ENCODE data around the gene ZNF76.

Gene ZNF76

DNA sequence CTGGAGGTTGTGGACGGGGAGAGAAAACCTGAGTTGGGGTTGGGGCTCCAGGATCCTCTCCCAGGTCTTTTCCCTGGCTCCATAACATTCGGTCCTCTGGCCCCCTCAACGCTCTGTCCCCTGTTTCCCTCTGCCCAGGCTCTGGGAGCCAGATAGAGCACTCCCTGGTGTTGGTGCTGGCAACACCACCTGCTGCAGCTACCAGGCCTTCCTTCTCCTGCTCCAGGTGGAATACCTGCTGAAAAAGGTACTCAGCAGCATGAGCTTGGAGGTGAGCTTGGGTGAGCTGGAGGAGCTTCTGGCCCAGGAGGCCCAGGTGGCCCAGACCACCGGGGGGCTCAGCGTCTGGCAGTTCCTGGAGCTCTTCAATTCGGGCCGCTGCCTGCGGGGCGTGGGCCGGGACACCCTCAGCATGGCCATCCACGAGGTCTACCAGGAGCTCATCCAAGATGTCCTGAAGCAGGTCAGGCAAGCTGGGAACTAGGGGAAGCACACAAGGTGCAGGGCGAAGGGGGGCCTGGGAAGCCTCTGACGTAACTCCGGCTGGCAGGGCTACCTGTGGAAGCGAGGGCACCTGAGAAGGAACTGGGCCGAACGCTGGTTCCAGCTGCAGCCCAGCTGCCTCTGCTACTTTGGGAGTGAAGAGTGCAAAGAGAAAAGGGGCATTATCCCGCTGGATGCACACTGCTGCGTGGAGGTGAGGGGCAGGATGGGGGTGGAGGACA is 52.7 kb downstream of the ZNF76 start:
- no peak overlapping the region for H3K4me3 ChIP-seq (ENCODE audit: low read depth, low read length)
- TF ChIP-seq, protein P1, sequence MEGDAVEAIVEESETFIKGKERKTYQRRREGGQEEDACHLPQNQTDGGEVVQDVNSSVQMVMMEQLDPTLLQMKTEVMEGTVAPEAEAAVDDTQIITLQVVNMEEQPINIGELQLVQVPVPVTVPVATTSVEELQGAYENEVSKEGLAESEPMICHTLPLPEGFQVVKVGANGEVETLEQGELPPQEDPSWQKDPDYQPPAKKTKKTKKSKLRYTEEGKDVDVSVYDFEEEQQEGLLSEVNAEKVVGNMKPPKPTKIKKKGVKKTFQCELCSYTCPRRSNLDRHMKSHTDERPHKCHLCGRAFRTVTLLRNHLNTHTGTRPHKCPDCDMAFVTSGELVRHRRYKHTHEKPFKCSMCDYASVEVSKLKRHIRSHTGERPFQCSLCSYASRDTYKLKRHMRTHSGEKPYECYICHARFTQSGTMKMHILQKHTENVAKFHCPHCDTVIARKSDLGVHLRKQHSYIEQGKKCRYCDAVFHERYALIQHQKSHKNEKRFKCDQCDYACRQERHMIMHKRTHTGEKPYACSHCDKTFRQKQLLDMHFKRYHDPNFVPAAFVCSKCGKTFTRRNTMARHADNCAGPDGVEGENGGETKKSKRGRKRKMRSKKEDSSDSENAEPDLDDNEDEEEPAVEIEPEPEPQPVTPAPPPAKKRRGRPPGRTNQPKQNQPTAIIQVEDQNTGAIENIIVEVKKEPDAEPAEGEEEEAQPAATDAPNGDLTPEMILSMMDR (IDR thresholded peaks at IDR 0.05; ENCODE audit: borderline replicate concordance, insufficient read depth, low read depth, low read length), result no peak

DNA sequence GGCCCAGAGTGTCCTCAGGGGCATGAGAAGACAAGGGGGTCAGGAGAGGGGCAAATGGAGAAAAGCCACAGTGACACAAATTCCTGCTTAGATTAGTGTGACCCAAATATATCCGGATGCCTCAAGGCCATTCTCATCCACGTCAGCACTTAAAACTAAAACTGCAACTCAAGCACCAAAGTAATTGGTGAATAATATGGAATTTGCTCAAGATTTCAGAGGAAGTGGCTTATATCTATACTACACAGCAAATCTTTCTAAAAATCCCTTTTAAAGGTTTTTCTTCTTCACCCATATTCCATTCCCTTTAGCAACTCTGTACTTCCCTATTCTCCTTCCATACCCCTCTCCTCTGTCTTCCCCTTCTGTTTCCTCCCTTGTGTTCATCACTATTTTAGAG is 53.3 kb downstream of the ZNF76 start:
- no peak overlapping the region for H3K4me3 ChIP-seq (ENCODE audit: low read depth, low read length)
- TF ChIP-seq, protein P1 (IDR thresholded peaks at IDR 0.05; ENCODE audit: borderline replicate concordance, insufficient read depth, low read depth, low read length), result no peak

DNA sequence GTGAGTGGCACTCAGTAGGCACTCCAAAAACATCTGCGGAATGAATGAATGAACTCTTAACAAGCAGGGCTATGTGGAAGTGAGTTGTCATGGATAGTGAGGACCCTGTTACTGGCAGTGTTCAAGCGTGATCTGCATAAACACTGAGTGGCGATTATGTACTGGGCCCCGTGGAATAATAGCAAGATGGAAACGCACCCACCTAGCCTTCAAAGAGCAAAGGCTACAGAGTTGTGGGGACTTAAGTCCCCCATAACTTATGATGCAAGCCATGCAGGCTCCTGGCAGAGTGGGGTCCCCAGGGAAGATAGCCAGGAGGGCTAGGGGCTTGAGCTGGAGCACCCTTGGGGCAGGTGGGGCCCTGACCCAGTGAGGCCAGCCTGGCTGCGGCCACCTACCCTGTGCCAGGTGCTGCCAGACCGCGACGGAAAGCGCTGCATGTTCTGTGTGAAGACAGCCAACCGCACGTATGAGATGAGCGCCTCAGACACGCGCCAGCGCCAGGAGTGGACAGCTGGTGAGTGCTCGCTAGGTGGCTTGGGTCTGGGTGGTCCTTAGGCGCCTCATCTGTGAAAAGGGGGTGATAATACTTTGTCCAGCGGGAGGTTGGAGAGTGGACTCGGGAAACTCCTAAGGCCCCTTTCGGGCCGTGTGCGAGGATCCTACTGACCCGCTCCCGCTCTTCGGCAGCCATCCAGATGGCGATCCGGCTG is 58.1 kb downstream of the ZNF76 start:
- no peak overlapping the region for H3K4me3 ChIP-seq (ENCODE audit: low read depth, low read length)
- TF ChIP-seq, protein P1 (IDR thresholded peaks at IDR 0.05; ENCODE audit: borderline replicate concordance, insufficient read depth, low read depth, low read length), result no peak

DNA sequence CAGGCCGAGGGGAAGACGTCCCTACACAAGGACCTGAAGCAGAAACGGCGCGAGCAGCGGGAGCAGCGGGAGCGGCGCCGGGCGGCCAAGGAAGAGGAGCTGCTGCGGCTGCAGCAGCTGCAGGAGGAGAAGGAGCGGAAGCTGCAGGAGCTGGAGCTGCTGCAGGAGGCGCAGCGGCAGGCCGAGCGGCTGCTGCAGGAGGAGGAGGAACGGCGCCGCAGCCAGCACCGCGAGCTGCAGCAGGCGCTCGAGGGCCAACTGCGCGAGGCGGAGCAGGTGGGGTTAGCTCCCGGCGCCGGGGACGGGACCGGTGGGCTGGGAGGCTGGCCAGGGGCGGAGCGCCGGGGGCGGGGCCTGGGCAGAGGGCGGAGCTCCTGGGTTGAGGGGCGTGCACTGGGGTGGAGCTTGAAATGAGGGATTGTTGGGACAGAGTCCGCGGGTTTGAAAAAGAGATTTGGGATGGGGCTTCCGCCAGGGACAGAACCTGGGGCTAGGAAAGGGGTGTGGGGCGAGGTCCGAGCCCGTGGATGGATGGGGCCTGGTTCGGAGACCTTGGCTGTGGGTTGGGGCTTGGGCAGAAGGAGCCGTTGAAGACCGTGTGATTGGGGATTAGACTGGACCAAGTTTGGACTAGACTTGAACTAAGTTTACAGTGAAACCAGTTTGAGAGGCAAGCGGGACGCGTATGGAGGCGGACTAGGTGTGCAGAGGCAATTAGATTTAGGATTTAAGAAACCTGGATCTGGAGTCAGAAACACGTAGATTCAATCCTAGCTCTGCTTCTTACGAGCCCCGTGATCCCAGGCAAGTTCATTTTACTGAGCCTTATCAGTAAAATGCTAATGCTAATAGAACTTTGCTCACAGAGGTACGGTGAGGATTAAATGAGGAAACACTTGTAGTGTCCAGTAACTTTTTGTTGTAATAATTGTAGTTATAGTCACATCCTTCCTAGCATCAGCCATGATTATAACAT is 58.9 kb downstream of the ZNF76 start:
- no peak overlapping the region for H3K4me3 ChIP-seq (ENCODE audit: low read depth, low read length)
- TF ChIP-seq, protein P1 (IDR thresholded peaks at IDR 0.05; ENCODE audit: borderline replicate concordance, insufficient read depth, low read depth, low read length), result no peak

- TF ChIP-seq, protein P1 (IDR thresholded peaks at IDR 0.05; ENCODE audit: borderline replicate concordance, insufficient read depth, low read depth, low read length), result no peak
- no peak overlapping the region for H3K4me3 ChIP-seq (ENCODE audit: low read depth, low read length)
Observed at GRCh38 chr6:35319346-35320030, 60.0 kb downstream of the ZNF76 start.

DNA sequence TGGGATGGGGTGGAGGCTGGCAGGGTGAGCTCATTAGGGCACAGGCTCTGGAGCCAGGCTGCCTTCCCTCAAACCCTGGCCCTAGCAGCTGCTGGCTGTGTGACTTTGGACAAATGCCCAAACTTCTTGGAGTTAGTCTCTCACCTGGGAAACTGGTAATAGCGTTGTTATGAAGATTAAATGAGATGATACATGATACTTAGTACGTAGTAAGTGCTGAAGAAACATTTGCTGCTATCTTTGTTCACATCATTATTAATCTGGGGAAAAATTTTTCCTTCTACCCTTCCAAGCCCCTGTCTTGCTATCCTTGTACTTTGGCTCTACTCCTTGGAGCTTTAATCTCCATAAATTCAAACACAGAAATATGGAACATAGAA is 60.5 kb downstream of the ZNF76 start:
- TF ChIP-seq, protein P1 (IDR thresholded peaks at IDR 0.05; ENCODE audit: borderline replicate concordance, insufficient read depth, low read depth, low read length), result no peak
- H3K4me3 ChIP-seq (ENCODE audit: low read depth, low read length), result no peak overlapping the region
